ENCODE measurements around the gene CD160.
"Not testable (repeated sequence)": the region's sequence is repeated elsewhere in the genome, so short reads cannot be mapped to it uniquely, and the experiment has no call there.

CD160 gene

GRCh38 chr1:145759721-145760120, 40.4 kb downstream of the CD160 start:
- no peak for DNase-seq

- DNase-seq = not testable (repeated sequence)
These were observed 41.2 kb downstream of the CD160 start for GRCh38 chr1:145760395-145760949.

- DNase-seq = not testable (repeated sequence)
These were observed 42.2 kb downstream of the CD160 start for GRCh38 chr1:145761498-145761897.

GRCh38 chr1:145762001-145762400, 42.7 kb downstream of the CD160 start:
- not testable (repeated sequence) for DNase-seq

- DNase-seq = not testable (repeated sequence)
These were observed 45.1 kb downstream of the CD160 start for GRCh38 chr1:145764231-145764940.

GRCh38 chr1:145765127-145765526, 45.8 kb downstream of the CD160 start:
- not testable (repeated sequence) for DNase-seq

- DNase-seq = not testable (repeated sequence)
These were observed 46.5 kb downstream of the CD160 start for GRCh38 chr1:145765585-145766360.

GRCh38 chr1:145766926-145767325, 47.6 kb downstream of the CD160 start:
- not testable (repeated sequence) for DNase-seq

- not testable (repeated sequence) for DNase-seq
These were observed 48.7 kb downstream of the CD160 start for GRCh38 chr1:145768004-145768403.

GRCh38 chr1:145771056-145771455, 51.8 kb downstream of the CD160 start:
- no peak for DNase-seq

- no peak for DNase-seq
These were observed 54.1 kb downstream of the CD160 start for GRCh38 chr1:145773423-145773822.

- DNase-seq = no peak
These were observed 58.3 kb downstream of the CD160 start for GRCh38 chr1:145777357-145778145.

- no peak for DNase-seq
These were observed 58.8 kb downstream of the CD160 start for GRCh38 chr1:145778146-145778540.

GRCh38 chr1:145782272-145783099, 63.2 kb downstream of the CD160 start:
- no peak for DNase-seq

- DNase-seq = no peak
These were observed 65.1 kb downstream of the CD160 start for GRCh38 chr1:145784409-145784808.

GRCh38 chr1:145785547-145785946, 66.2 kb downstream of the CD160 start:
- DNase-seq = no peak

- no peak for DNase-seq
These were observed 67.0 kb downstream of the CD160 start for GRCh38 chr1:145786271-145786670.

- no peak for DNase-seq
These were observed 69.3 kb downstream of the CD160 start for GRCh38 chr1:145788580-145788979.
